HG03045 (cell line): ENCODE data around the gene PDCD1LG2.

Experiments
- ATAC-seq: cut with Tn5 transposase; IDR thresholded peaks from one replicate; pipeline ENCODE4 v1.9.1; 2021; ENCODE audit warnings: mild to moderate bottlenecking, moderate library complexity; ENCODE audit not compliant: unreplicated experiment

PDCD1LG2 gene

GRCh38 chr9:5529683-5530221, 19.4 kb downstream of the PDCD1LG2 start:
- ATAC-seq: peak; percentile 51

GRCh38 chr9:5531101-5531882, 21.0 kb downstream of the PDCD1LG2 start:
- ATAC-seq: no peak

GRCh38 chr9:5532306-5532705, 22.0 kb downstream of the PDCD1LG2 start:
- no peak for ATAC-seq

GRCh38 chr9:5532790-5533189, 22.5 kb downstream of the PDCD1LG2 start:
- ATAC-seq: no peak

GRCh38 chr9:5536684-5537083, 26.4 kb downstream of the PDCD1LG2 start:
- no peak for ATAC-seq

GRCh38 chr9:5543875-5544702, 33.8 kb downstream of the PDCD1LG2 start:
- ATAC-seq: no peak

GRCh38 chr9:5549658-5550650, 39.6 kb downstream of the PDCD1LG2 start:
- ATAC-seq: no peak

- no peak for ATAC-seq
Measured at GRCh38 chr9:5551368-5552150, 41.2 kb downstream of the PDCD1LG2 start.

GRCh38 chr9:5552301-5552700, 42.0 kb downstream of the PDCD1LG2 start:
- ATAC-seq: no peak

- no peak for ATAC-seq
Measured at GRCh38 chr9:5553211-5553610, 42.9 kb downstream of the PDCD1LG2 start.

- no peak for ATAC-seq
Measured at GRCh38 chr9:5554254-5554653, 43.9 kb downstream of the PDCD1LG2 start.

- no peak for ATAC-seq
Measured at GRCh38 chr9:5556101-5556705, 45.9 kb downstream of the PDCD1LG2 start.

- ATAC-seq: peak; percentile 66
Measured at GRCh38 chr9:5557606-5558587, 47.6 kb downstream of the PDCD1LG2 start.

GRCh38 chr9:5559659-5560058, 49.3 kb downstream of the PDCD1LG2 start:
- ATAC-seq: no peak

GRCh38 chr9:5560443-5561100, 50.2 kb downstream of the PDCD1LG2 start:
- ATAC-seq: no peak

- ATAC-seq: no peak
Measured at GRCh38 chr9:5561828-5562488, 51.6 kb downstream of the PDCD1LG2 start.

GRCh38 chr9:5562806-5563416, 52.6 kb downstream of the PDCD1LG2 start:
- ATAC-seq: no peak
